Activated CD4-positive, alpha-beta T cell treated with anti-CD3 and anti-CD28 coated beads for 36 hours (primary cell): Measurements from ENCODE around the gene SMIM45.

Experiments
- ATAC-seq: fragments of 200-7000 bp; cut with Tn5 transposase; one replicate; pipeline ENCODE4 v1.10.0; 2021; ENCODE audit warnings: mild to moderate bottlenecking, moderate library complexity
- CTCF ChIA-PET: fragments of 350-600 bp; sonication (Branson Sonifier 250); formaldehyde crosslinking; loops from one replicate; lab custom pipeline; 2021; ENCODE audit warnings: antibody characterized with exemption; lab: Charles Lee
- POLR2A ChIA-PET: fragments of 350-600 bp; sonication (Branson Sonifier 250); formaldehyde crosslinking; loops from one replicate; lab custom pipeline; 2021; ENCODE audit warnings: antibody characterized with exemption, inconsistent platforms; lab: Charles Lee
- DNase-seq: peaks from one replicate; pipeline ENCODE4 v3.0.0-alpha.2; 2020
- H3K27ac Mint-ChIP-seq: one replicate; pipeline ENCODE4 v1.8.0; 2021; ENCODE audit warnings: mixed read lengths
- H3K27me3 Mint-ChIP-seq: one replicate; pipeline ENCODE4 v1.8.0; 2021; ENCODE audit warnings: mixed read lengths
- H3K36me3 Mint-ChIP-seq: one replicate; pipeline ENCODE4 v1.8.0; 2021; ENCODE audit warnings: low read depth, mixed read lengths
- H3K4me1 Mint-ChIP-seq: one replicate; pipeline ENCODE4 v1.8.0; 2021; ENCODE audit warnings: mixed read lengths
- H3K4me3 Mint-ChIP-seq: one replicate; pipeline ENCODE4 v1.8.0; 2021; ENCODE audit warnings: mild to moderate bottlenecking, moderate library complexity, mixed read lengths
- H3K9me3 Mint-ChIP-seq: one replicate; pipeline ENCODE4 v1.8.0; 2021; ENCODE audit warnings: low read depth, mixed read lengths
- intact Hi-C, 2 experiments: fragments of 100-400 bp; cut with DNase I in 1 of 2; cut with micrococcal nuclease in 1 of 2; formaldehyde crosslinking; loops; one replicate each; pipeline versions ENCODE4 v1.14.2 to v1.15.1; 2022 to 2024; cut with DNase I, micrococcal nuclease

Gene SMIM45

GRCh38 chr22:41952713-41953112 is 763 bp downstream of the SMIM45 start:
- H3K27me3 Mint-ChIP-seq: no peaks in the 10 kb centered on the region
- no peak for DNase-seq
- H3K9me3 Mint-ChIP-seq: no peaks in the 10 kb centered on the region
- no peak for ATAC-seq
- intact Hi-C loops: no loop called here
- POLR2A ChIA-PET: no interaction called here
- H3K4me3 Mint-ChIP-seq: no peak overlapping the region
- H3K36me3 Mint-ChIP-seq: no peaks in the 10 kb centered on the region
- CTCF ChIA-PET: interaction anchor here (0.5 to 2.0 kb wide), 5 partner anchors 10 to 256 kb away, joined by 3 to 9 read pairs (median 3); no protein-coding TSS in a partner anchor
- H3K27ac Mint-ChIP-seq: no peak overlapping the region
- peaks cover 21% of the 10 kb centered on the region for H3K4me1 Mint-ChIP-seq

GRCh38 chr22:41957941-41958556 is 6.1 kb downstream of the SMIM45 start:
- Mint-ChIP-seq H3K27ac (no peak overlapping the region), H3K4me1 (peaks cover 2% of the 10 kb centered on the region), H3K9me3 (no peaks in the 10 kb centered on the region), H3K27me3 (no peaks in the 10 kb centered on the region), H3K36me3 (no peaks in the 10 kb centered on the region), H3K4me3 (no peak overlapping the region)
- ChIA-PET POLR2A (no interaction called here), CTCF (interaction anchor here (0.9 to 1.9 kb wide), 6 partner anchors 12 to 260 kb away, joined by 3 to 4 read pairs (median 4); partner anchors contain the start of gene CCDC134)
- no peak for DNase-seq
- ATAC-seq: peak; percentile 25
- intact Hi-C loops: loop anchor here in 1 of 2 experiments (1.0 kb wide), 2 partner anchors 136 to 261 kb away; no protein-coding TSS in a partner anchor

- no peak for DNase-seq
- no peaks in the 10 kb centered on the region for H3K9me3 Mint-ChIP-seq
- H3K4me3 Mint-ChIP-seq: no peak overlapping the region
- no peaks in the 10 kb centered on the region for H3K36me3 Mint-ChIP-seq
- intact Hi-C loops: no loop called here
- no peak overlapping the region for H3K27ac Mint-ChIP-seq
- no peak for ATAC-seq
- H3K27me3 Mint-ChIP-seq: no peaks in the 10 kb centered on the region
- ChIA-PET CTCF (interaction anchor here (0.7 to 1.6 kb wide), 4 partner anchors 11 to 473 kb away, joined by 3 to 4 read pairs (median 4); no protein-coding TSS in a partner anchor), POLR2A (no interaction called here)
- peaks cover 5% of the 10 kb centered on the region for H3K4me1 Mint-ChIP-seq
Observed at GRCh38 chr22:41963453-41964111, 11.6 kb downstream of the SMIM45 start.

DNA sequence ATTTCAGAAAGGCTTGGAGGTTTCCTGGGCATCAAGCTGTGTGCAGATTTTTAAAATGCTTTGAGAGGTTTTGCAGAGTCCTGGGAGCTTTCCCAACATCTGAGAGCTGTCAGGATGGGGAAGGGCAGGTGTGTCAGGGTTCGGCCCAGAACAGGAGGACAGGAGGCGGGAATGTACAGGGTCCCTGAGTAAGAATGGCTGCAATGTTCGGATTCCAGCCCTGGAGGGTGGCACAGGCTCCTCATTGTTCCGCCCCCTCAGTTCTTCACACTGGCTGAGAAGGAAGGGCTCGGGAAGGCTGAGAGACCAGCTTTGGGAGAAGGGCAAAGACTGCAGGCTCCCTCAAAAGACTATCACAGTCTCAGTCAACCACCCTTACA is 12.2 kb downstream of the SMIM45 start:
- no peaks in the 10 kb centered on the region for H3K9me3 Mint-ChIP-seq
- no peak for DNase-seq
- ChIA-PET CTCF (interaction anchor here (0.7 to 1.6 kb wide), 4 partner anchors 11 to 267 kb away, joined by 3 to 4 read pairs (median 3); no protein-coding TSS in a partner anchor), POLR2A (no interaction called here)
- peaks cover 5% of the 10 kb centered on the region for H3K4me1 Mint-ChIP-seq
- no peak overlapping the region for H3K4me3 Mint-ChIP-seq
- no peak for ATAC-seq
- no peaks in the 10 kb centered on the region for H3K36me3 Mint-ChIP-seq
- H3K27ac Mint-ChIP-seq: no peak overlapping the region
- H3K27me3 Mint-ChIP-seq: no peaks in the 10 kb centered on the region
- intact Hi-C loops: no loop called here

- CTCF ChIA-PET: interaction anchor here (0.6 to 1.6 kb wide), 10 partner anchors 21 to 269 kb away, joined by 3 to 4 read pairs (median 3); no protein-coding TSS in a partner anchor
- DNase-seq: no peak
- Mint-ChIP-seq H3K27me3 (no peaks in the 10 kb centered on the region), H3K4me3 (no peak overlapping the region), H3K4me1 (peaks cover 5% of the 10 kb centered on the region), H3K9me3 (no peaks in the 10 kb centered on the region), H3K27ac (no peak overlapping the region), H3K36me3 (no peaks in the 10 kb centered on the region)
- ATAC-seq: no peak
- intact Hi-C loops: loop anchor here (1.0 to 5.0 kb wide), 4 partner anchors 106 to 479 kb away; partner anchors contain the start of genes NAGA (in 1 of the 2) and PHETA2 (in 1 of the 2)
- POLR2A ChIA-PET: no interaction called here
Observed at GRCh38 chr22:41966225-41966606, 14.3 kb downstream of the SMIM45 start.

DNA sequence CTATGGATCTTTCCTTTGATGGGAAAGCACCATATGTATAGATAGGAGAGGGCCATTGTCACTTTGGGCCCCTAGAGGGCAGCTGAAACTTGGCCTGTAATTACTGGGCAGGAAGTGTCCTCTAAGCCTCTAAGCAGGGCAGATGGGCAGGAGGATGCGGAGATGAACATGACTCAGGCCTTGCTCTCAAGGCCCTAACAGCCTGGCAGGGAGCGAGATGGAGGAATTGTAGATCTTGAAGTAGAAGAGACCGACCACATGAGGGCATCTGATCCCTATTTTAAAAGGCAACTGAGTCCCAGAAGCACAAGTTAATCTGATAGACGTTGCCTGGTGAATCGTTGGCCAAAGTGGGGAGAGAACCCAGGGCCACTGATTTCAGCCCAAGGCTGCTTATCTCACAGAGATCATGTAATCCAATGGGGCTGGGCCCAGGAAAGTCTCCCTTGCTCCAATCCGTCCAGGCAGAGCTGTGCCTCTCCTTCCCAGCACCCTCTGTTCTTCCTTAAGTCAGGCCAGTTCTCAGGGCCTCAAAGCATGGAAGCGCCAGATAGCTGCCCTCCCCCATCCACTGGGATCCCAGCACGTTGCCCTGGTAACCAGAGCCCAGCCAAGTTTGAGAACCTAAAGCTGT is 14.8 kb downstream of the SMIM45 start:
- no peaks in the 10 kb centered on the region for H3K27me3 Mint-ChIP-seq
- CTCF ChIA-PET: interaction anchor here (0.6 to 1.8 kb wide), 13 partner anchors 20 to 605 kb away, joined by 3 to 5 read pairs (median 3); partner anchors contain the start of gene NDUFA6
- H3K36me3 Mint-ChIP-seq: no peaks in the 10 kb centered on the region
- DNase-seq: peak; percentile 66
- peaks cover 5% of the 10 kb centered on the region for H3K4me1 Mint-ChIP-seq
- H3K4me3 Mint-ChIP-seq: no peak overlapping the region
- peak; percentile 86 for ATAC-seq
- H3K9me3 Mint-ChIP-seq: no peaks in the 10 kb centered on the region
- intact Hi-C loops: loop anchor here (1.0 to 5.0 kb wide), 4 partner anchors 106 to 478 kb away; partner anchors contain the start of genes NAGA (in 1 of the 2) and PHETA2 (in 1 of the 2)
- POLR2A ChIA-PET: interaction anchor here (0.9 kb wide), 2 partner anchors 124 to 269 kb away, joined by 3 read pairs; partner anchors contain the start of gene NDUFA6
- peak overlapping the region; percentile 42 for H3K27ac Mint-ChIP-seq

- Mint-ChIP-seq H3K4me3 (no peak overlapping the region), H3K9me3 (no peaks in the 10 kb centered on the region), H3K27me3 (peaks cover 5% of the 10 kb centered on the region), H3K4me1 (peaks cover 5% of the 10 kb centered on the region), H3K27ac (no peak overlapping the region), H3K36me3 (no peaks in the 10 kb centered on the region)
- DNase-seq (no peak), ATAC-seq (no peak)
- ChIA-PET POLR2A (no interaction called here), CTCF (interaction anchor here (0.7 to 1.5 kb wide), 5 partner anchors 9 to 476 kb away, joined by 3 to 4 read pairs (median 3); no protein-coding TSS in a partner anchor)
- intact Hi-C loops: loop anchor here in 1 of 2 experiments (5.0 kb wide), 1 partner anchor 104 kb away; the partner anchor contains the start of genes NAGA and PHETA2
Observed at GRCh38 chr22:41968601-41969000, 16.7 kb downstream of the SMIM45 start.

GRCh38 chr22:41969110-41969646 is 17.2 kb downstream of the SMIM45 start, which contains the start of gene SEPTIN3:
SEPTIN3 (plus strand) TSS chr22:41969443; CDS start chr22:41971493, 2,050 bp downstream.
- Mint-ChIP-seq H3K4me1 (peaks cover 5% of the 10 kb centered on the region), H3K36me3 (no peaks in the 10 kb centered on the region), H3K27ac (no peak within 1 kb of the TSS), H3K9me3 (no peaks in the 10 kb centered on the region), H3K4me3 (no peak within 1 kb of the TSS), H3K27me3 (peaks cover 7% of the 10 kb centered on the region)
- CTCF ChIA-PET: interaction anchor here (0.7 to 1.5 kb wide), 2 partner anchors 42 to 476 kb away, joined by 3 to 4 read pairs; no protein-coding TSS in a partner anchor
- intact Hi-C loops: loop anchor here in 1 of 2 experiments (5.0 kb wide), 1 partner anchor 103 kb away; the partner anchor contains the start of genes NAGA and PHETA2
- POLR2A ChIA-PET: no interaction called here
- DNase-seq (no peak), ATAC-seq (no peak)

DNA sequence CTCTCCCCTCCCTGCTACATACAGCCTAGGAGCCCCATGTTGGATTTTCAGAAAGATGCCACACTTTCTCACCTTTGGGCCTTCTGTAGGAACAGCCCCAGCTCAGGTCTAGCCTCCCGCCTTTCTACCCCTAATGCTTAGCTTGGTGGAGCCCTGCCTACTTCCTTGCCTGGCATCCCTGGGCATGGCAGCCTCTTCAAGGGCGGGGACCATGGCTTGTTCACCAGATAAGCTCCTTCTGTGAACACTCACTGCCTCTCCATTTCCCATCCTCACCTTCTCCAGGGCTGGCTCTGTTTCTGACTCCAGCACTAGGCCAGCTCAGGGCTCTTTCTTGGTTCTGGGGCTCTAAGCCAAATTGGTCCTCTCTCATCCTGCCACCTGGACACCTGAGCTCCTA is 18.7 kb downstream of the SMIM45 start:
- ChIA-PET POLR2A (interaction anchor here (0.6 kb wide), 1 partner anchor 30 kb away, joined by 4 read pairs; no protein-coding TSS in a partner anchor), CTCF (interaction anchor here (0.7 to 1.4 kb wide), 4 partner anchors 11 to 583 kb away, joined by 3 to 4 read pairs (median 4); partner anchors contain the start of gene SERHL2)
- DNase-seq (no peak), ATAC-seq (no peak)
- no peak overlapping the region for H3K4me3 Mint-ChIP-seq
- intact Hi-C loops: no loop called here
- H3K27ac Mint-ChIP-seq: no peak overlapping the region
- peaks cover 9% of the 10 kb centered on the region for H3K4me1 Mint-ChIP-seq
- H3K36me3 Mint-ChIP-seq: no peaks in the 10 kb centered on the region
- no peaks in the 10 kb centered on the region for H3K9me3 Mint-ChIP-seq
- H3K27me3 Mint-ChIP-seq: peaks cover 16% of the 10 kb centered on the region

GRCh38 chr22:41971431-41971830 is 19.5 kb downstream of the SMIM45 start:
- POLR2A ChIA-PET: interaction anchor here (0.6 kb wide), 1 partner anchor 77 kb away, joined by 5 read pairs; no protein-coding TSS in a partner anchor
- intact Hi-C loops: no loop called here
- Mint-ChIP-seq H3K4me1 (peaks cover 16% of the 10 kb centered on the region), H3K36me3 (no peaks in the 10 kb centered on the region), H3K4me3 (no peak overlapping the region), H3K27me3 (peaks cover 23% of the 10 kb centered on the region), H3K27ac (no peak overlapping the region), H3K9me3 (no peaks in the 10 kb centered on the region)
- DNase-seq (no peak), ATAC-seq (no peak)
- CTCF ChIA-PET: interaction anchor here (1.0 kb wide), 1 partner anchor 67 kb away, joined by 3 read pairs; no protein-coding TSS in a partner anchor
